HepG2 (cell line): ENCODE results near the gene FEM1B. TPM values are rescaled to one million over a fixed set of nuclear protein-coding genes. Genes with fewer than 3 reads are reported as not detected.

Experiments
- AKAP8 ChIP-seq: sonication (generic); formaldehyde crosslinking; IDR thresholded peaks from 2 replicates; pipeline ENCODE4 v1.5.1; 2020; ENCODE audit warnings: mild to moderate bottlenecking, missing genetic modification reagents
- ARID2 ChIP-seq: sonication (generic); formaldehyde crosslinking; IDR thresholded peaks from 2 replicates; pipeline ENCODE4 v1.8.1; 2022; ENCODE audit warnings: mild to moderate bottlenecking, missing genetic modification reagents, borderline replicate concordance
- FOXK1 ChIP-seq: sonication (generic); formaldehyde crosslinking; IDR thresholded peaks from 2 replicates; pipeline ENCODE4 v1.4.0; 2020; ENCODE audit warnings: low read depth, missing genetic modification reagents, borderline replicate concordance
- GTF3A ChIP-seq: sonication (generic); formaldehyde crosslinking; conservative IDR thresholded peaks from 2 replicates; pipeline ENCODE4 v1.4.0; 2020; ENCODE audit warnings: mild to moderate bottlenecking, missing genetic modification reagents
- HMGA1 ChIP-seq: sonication (generic); formaldehyde crosslinking; conservative IDR thresholded peaks from 2 replicates; pipeline ENCODE4 v1.4.0; 2020; ENCODE audit warnings: missing genetic modification reagents
- KLF12 ChIP-seq: sonication (generic); formaldehyde crosslinking; IDR thresholded peaks from 2 replicates; pipeline ENCODE4 v1.4.0; 2020; ENCODE audit warnings: missing genetic modification reagents, borderline replicate concordance
- MLXIP ChIP-seq: sonication (generic); formaldehyde crosslinking; IDR thresholded peaks from 2 replicates; pipeline ENCODE4 v1.9.0; 2021; ENCODE audit warnings: missing genetic modification reagents, borderline replicate concordance
- MXD3 ChIP-seq: IDR thresholded peaks from 2 replicates; pipeline ENCODE4 v1.6.1; 2016; ENCODE audit warnings: mild to moderate bottlenecking, missing biosample characterization, missing genetic modification reagents
- ONECUT2 ChIP-seq: sonication (generic); formaldehyde crosslinking; IDR thresholded peaks from 2 replicates; pipeline ENCODE4 v1.4.0; 2020; ENCODE audit warnings: missing genetic modification reagents
- PPARG ChIP-seq: conservative IDR thresholded peaks from 2 replicates; pipeline ENCODE4 v1.6.1; 2016; ENCODE audit warnings: missing biosample characterization, missing genetic modification reagents
- RFX5 ChIP-seq: IDR thresholded peaks from 2 replicates; pipeline ENCODE4 v1.6.1; 2011; ENCODE audit warnings: low read depth, low read length, improper control_type of control experiment
- SIX4 ChIP-seq: sonication (generic); formaldehyde crosslinking; IDR thresholded peaks from 2 replicates; pipeline ENCODE4 v1.4.0; 2020; ENCODE audit warnings: missing genetic modification reagents
- TAF1 ChIP-seq: sonication (generic); formaldehyde crosslinking; IDR thresholded peaks from 2 replicates; pipeline ENCODE4 v1.4.0; 2020; ENCODE audit warnings: missing genetic modification reagents
- TEF ChIP-seq: sonication (generic); formaldehyde crosslinking; IDR thresholded peaks from 2 replicates; pipeline ENCODE4 v1.5.0; 2020; ENCODE audit warnings: missing genetic modification reagents
- TFDP2 ChIP-seq: sonication (generic); formaldehyde crosslinking; IDR thresholded peaks from 2 replicates; pipeline ENCODE4 v1.4.0; 2020; ENCODE audit warnings: missing genetic modification reagents
- THAP11 ChIP-seq: IDR thresholded peaks from 2 replicates; pipeline ENCODE4 v1.6.1; 2016; ENCODE audit warnings: missing biosample characterization, missing genetic modification reagents
- THAP7 ChIP-seq: sonication (generic); formaldehyde crosslinking; IDR thresholded peaks from 2 replicates; pipeline ENCODE4 v1.8.1; 2023; ENCODE audit warnings: mild to moderate bottlenecking, missing genetic modification reagents
- ZNF451 ChIP-seq: sonication (generic); formaldehyde crosslinking; IDR thresholded peaks from 2 replicates; pipeline ENCODE4 v1.5.0; 2020; ENCODE audit warnings: mild to moderate bottlenecking, missing genetic modification reagents
- ZNF749 ChIP-seq: sonication (generic); formaldehyde crosslinking; IDR thresholded peaks from 2 replicates; pipeline ENCODE4 v1.8.0; 2022; ENCODE audit warnings: mild to moderate bottlenecking, missing genetic modification reagents, moderate library complexity, borderline replicate concordance
- ZNF777 ChIP-seq: sonication (generic); formaldehyde crosslinking; IDR thresholded peaks from 2 replicates; pipeline ENCODE4 v1.4.0; 2020; ENCODE audit warnings: missing genetic modification reagents
- ZSCAN31 ChIP-seq: sonication (generic); formaldehyde crosslinking; IDR thresholded peaks from 2 replicates; pipeline ENCODE4 v1.5.0; 2020; ENCODE audit warnings: low read depth, mild to moderate bottlenecking, missing genetic modification reagents
- ZUFSP ChIP-seq: sonication (generic); formaldehyde crosslinking; IDR thresholded peaks from 2 replicates; pipeline ENCODE4 v1.9.0; 2021; ENCODE audit warnings: missing genetic modification reagents, mild to moderate bottlenecking, borderline replicate concordance
- polyA plus RNA-seq, 8 experiments: library from polyadenylated mRNA; depleted of rRNA in 3 of 8; stranded (reverse) in 7 of 8; unstranded in 1 of 8; fragments of >200 nt; fragmentation: Illumina TruSeq in 4 of 8; extraction: Trizol in 4 of 8; gene quantifications; 2 replicates each; pipeline versions ENCODE4 v1.2.1 to v1.2.3, GENCODE V29; 2011 to 2016; ENCODE audit warnings: low read depth in 4 of 8, missing spikeins in 1 of 8, mixed read lengths in 1 of 8; ENCODE audit not compliant: insufficient read depth in 1 of 8
- total RNA-seq, 5 experiments: library from RNA; depleted of rRNA; stranded (reverse); fragments of >200 nt; fragmentation: Illumina TruSeq; extraction: Trizol; gene quantifications; 2 replicates each; pipeline ENCODE4 v1.2.3, GENCODE V29; 2016; ENCODE audit warnings: low read depth in 1 of 5

Gene FEM1B
- total and polyA plus RNA-seq, 2 of the 13 experiments (the other 11 are each of a cell fraction or from before 2014, with no cell fraction given) = 38.1 to 40.0 TPM

- TF ChIP-seq ZUFSP (CRISPR knock-in tag) = no peak
- TF ChIP-seq ARID2 = 0 out of 2 replicates have a peak, but pooled peaks have one; percentile 2
- peak; percentile 83; the same call in 1 of the 2 replicates for TF ChIP-seq MXD3 (CRISPR knock-in tag)
- TF ChIP-seq MLXIP (CRISPR knock-in tag) = peak; percentile 91
- TF ChIP-seq TEF (CRISPR knock-in tag) = peak; percentile 44; the same call in 1 of the 2 replicates
- peak; percentile 79 for TF ChIP-seq KLF12
- peak; percentile 52; the same call in 1 of the 2 replicates for TF ChIP-seq ONECUT2 (CRISPR knock-in tag)
- no peak for TF ChIP-seq FOXK1 (CRISPR knock-in tag)
- peak; percentile 71; the same call in 1 of the 2 replicates for TF ChIP-seq AKAP8 (CRISPR knock-in tag)
- peak; percentile 98 for TF ChIP-seq ZSCAN31 (CRISPR knock-in tag)
- no peak for TF ChIP-seq HMGA1 (CRISPR knock-in tag)
- TF ChIP-seq RFX5 = no peak
- TF ChIP-seq PPARG (CRISPR knock-in tag) = peak; percentile 40
- TF ChIP-seq ZNF777 (CRISPR knock-in tag) = peak; percentile 70
- TF ChIP-seq THAP11 (CRISPR knock-in tag) = peak; percentile 54; the same call in 1 of the 2 replicates
- no peak for TF ChIP-seq SIX4 (CRISPR knock-in tag)
- peak; percentile 43 for TF ChIP-seq TAF1 (CRISPR knock-in tag)
- peak; percentile 86; the same call in 1 of the 2 replicates for TF ChIP-seq ZNF451 (CRISPR knock-in tag)
- TF ChIP-seq TFDP2 (CRISPR knock-in tag) = peak; percentile 95
- no peak for TF ChIP-seq GTF3A (CRISPR knock-in tag)
- TF ChIP-seq ZNF749 (CRISPR knock-in tag) = peak; percentile 87
- TF ChIP-seq THAP7 (CRISPR knock-in tag) = no peak
Observed at GRCh38 chr15:68229386-68230156, 48.0 kb upstream of the FEM1B start, which contains the start of gene CLN6 (continued).
